Measurements from ENCODE around the gene SMIM17. TPM values are rescaled to one million over a fixed set of nuclear protein-coding genes. Genes with fewer than 3 reads are reported as not detected.

The SMIM17 gene
- total RNA-seq, 1 experiment from 2014 or later: 0.28 TPM

DNA sequence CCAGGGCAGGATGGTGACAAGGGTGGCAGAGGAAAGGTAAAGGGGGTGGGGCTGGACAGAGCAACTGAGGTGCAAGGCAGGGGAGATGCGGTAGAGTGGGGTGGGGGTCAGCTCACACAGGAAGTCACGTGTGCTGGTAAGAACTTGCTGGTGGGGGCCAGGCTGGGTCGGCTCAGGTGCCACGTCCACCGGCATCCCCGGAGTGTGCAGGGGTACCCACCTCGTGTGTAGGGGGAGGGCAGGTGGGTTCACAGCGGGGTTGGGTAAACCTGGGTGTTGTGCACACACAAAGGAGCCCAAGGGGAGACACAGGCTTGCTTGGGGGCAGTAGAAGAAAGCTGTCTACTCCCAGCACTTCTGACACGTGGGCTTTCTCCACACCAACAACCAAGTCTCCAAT is 25.7 kb downstream of the SMIM17 start:
- H3K9me3 Mint-ChIP-seq: peaks cover 81 to 88% of the 10 kb centered on the region in 2 experiments
- TF ChIP-seq, protein P1, sequence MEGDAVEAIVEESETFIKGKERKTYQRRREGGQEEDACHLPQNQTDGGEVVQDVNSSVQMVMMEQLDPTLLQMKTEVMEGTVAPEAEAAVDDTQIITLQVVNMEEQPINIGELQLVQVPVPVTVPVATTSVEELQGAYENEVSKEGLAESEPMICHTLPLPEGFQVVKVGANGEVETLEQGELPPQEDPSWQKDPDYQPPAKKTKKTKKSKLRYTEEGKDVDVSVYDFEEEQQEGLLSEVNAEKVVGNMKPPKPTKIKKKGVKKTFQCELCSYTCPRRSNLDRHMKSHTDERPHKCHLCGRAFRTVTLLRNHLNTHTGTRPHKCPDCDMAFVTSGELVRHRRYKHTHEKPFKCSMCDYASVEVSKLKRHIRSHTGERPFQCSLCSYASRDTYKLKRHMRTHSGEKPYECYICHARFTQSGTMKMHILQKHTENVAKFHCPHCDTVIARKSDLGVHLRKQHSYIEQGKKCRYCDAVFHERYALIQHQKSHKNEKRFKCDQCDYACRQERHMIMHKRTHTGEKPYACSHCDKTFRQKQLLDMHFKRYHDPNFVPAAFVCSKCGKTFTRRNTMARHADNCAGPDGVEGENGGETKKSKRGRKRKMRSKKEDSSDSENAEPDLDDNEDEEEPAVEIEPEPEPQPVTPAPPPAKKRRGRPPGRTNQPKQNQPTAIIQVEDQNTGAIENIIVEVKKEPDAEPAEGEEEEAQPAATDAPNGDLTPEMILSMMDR (conservative IDR thresholded peaks at IDR 0.05): no peak
- H2BK120ac ChIP-seq (ENCODE audit: low read depth, low read length, poor library complexity, severe bottlenecking): no peak overlapping the region

More for the DNA sequence above, 25.7 kb downstream of the SMIM17 start:
- no peaks in the 10 kb centered on the region for H3K4me1 Mint-ChIP-seq
- H3K27me3 Mint-ChIP-seq (ENCODE audit: low read depth): peaks cover 2% of the 10 kb centered on the region
- Histone ChIP-seq H3K4me2 (ENCODE audit: insufficient read depth, insufficient read length, low read length) (no peak overlapping the region), H2BK15ac (ENCODE audit: low read depth, low read length) (no peak overlapping the region), H3T11ph (ENCODE audit: low read length) (no peak overlapping the region), H3K23ac (ENCODE audit: insufficient read length, low read depth, low read length) (no peak overlapping the region), H3K27me3 (ENCODE audit: insufficient read depth, low read length) (no peaks in the 10 kb centered on the region), H2AK5ac (ENCODE audit: insufficient read length, low read length) (no peak overlapping the region), H3K14ac (ENCODE audit: insufficient read depth, low read length) (no peak overlapping the region), H3K79me1 (ENCODE audit: insufficient read depth, low read depth, low read length, poor library complexity, severe bottlenecking) (no peaks in the 10 kb centered on the region), H2AFZ (ENCODE audit: low read length) (no peak overlapping the region), H3K9ac (ENCODE audit: extremely low read depth, insufficient read length, low read length) (no peak overlapping the region), H3K4me1 (ENCODE audit: insufficient read depth, low read length) (no peaks in the 10 kb centered on the region), H4K5ac (ENCODE audit: insufficient read length, low read depth, low read length) (no peak overlapping the region), H3K18ac (ENCODE audit: insufficient read length, low read depth, low read length) (no peak overlapping the region), H2BK20ac (ENCODE audit: low read depth, low read length, poor library complexity, severe bottlenecking) (no peak overlapping the region), H4K8ac (replicated peaks; ENCODE audit: insufficient read length, low read depth, low read length) (no peak overlapping the region), H3K79me2 (ENCODE audit: insufficient read depth, low read length) (no peaks in the 10 kb centered on the region; the same call in 1 of the 2 replicates), H3K23me2 (ENCODE audit: insufficient read length, low read depth, low read length, poor library complexity, severe bottlenecking) (peaks cover 3% of the 10 kb centered on the region), H4K20me1 (ENCODE audit: control insufficient read depth, insufficient read depth, insufficient read length) (no peaks in the 10 kb centered on the region), H4K91ac (ENCODE audit: insufficient read length, low read depth, low read length) (no peak overlapping the region), H3K4ac (ENCODE audit: low read depth, low read length) (no peak overlapping the region), H3K56ac (ENCODE audit: insufficient read length, low read depth, low read length) (no peak overlapping the region), H3K9me3 (ENCODE audit: control insufficient read depth, low read depth, low read length) (peaks cover 48% of the 10 kb centered on the region), H2BK5ac (ENCODE audit: insufficient read length, low read length) (no peak overlapping the region), H2BK12ac (ENCODE audit: insufficient read length, low read depth, low read length) (no peak overlapping the region), H3K27ac (ENCODE audit: insufficient read length, low read depth, low read length) (no peak overlapping the region)
- H3K4me3 Mint-ChIP-seq: no peak overlapping the region
- H3K27ac Mint-ChIP-seq: no peak overlapping the region
- WGBS (ENCODE audit: extremely low coverage, insufficient read length, low lambda C conversion rate): no CpG with 5 or more reads among the region's 9 CpGs
- H3K36me3 Mint-ChIP-seq (ENCODE audit: insufficient read depth in 1 of 3, low read depth in 3 of 3): peaks cover 16 to 21% (median 19%) of the 10 kb centered on the region in 3 experiments; a peak in 6 of 7 replicates
- DNase-seq: no peak
